Natural killer cell (primary cell): ENCODE data around the gene DDX25. TPM values are rescaled to one million over a fixed set of nuclear protein-coding genes. Genes with fewer than 3 reads are reported as not detected.

Source experiments
- ATAC-seq, 3 donors: fragments of 150-1000 bp in 2 of 3; fragments of 200-7000 bp in 1 of 3; cut with Tn5 transposase; 1 replicate in 1 of 3; 2 replicates in 2 of 3; pipeline ENCODE4 v1.10.0; 2021; ENCODE audit warnings: mild to moderate bottlenecking in 2 of 3, moderate library complexity in 2 of 3
- DNase-seq, 2 donors: peaks; one replicate each; pipeline versions ENCODE4 v3.0.0 to v3.0.0-alpha.2; 2013 to 2021; ENCODE audit warnings: mixed read lengths in 1 of 2
- H3K27ac ChIP-seq: one replicate; pipeline ENCODE4 v1.5.1; 2013; ENCODE audit warnings: mild to moderate bottlenecking, low read length
- H3K27me3 ChIP-seq: one replicate; pipeline ENCODE4 v1.6.1; 2013; ENCODE audit warnings: low read length; ENCODE audit not compliant: control insufficient read depth, insufficient read depth
- H3K36me3 ChIP-seq: one replicate; pipeline ENCODE4 v1.6.1; 2013; ENCODE audit warnings: low read length; ENCODE audit not compliant: control insufficient read depth, insufficient read depth
- H3K4me1 ChIP-seq: one replicate; pipeline ENCODE4 v1.6.1; 2013; ENCODE audit warnings: low read length; ENCODE audit not compliant: control insufficient read depth, insufficient read depth
- H3K4me3 ChIP-seq: one replicate; pipeline ENCODE4 v1.5.1; 2013; ENCODE audit warnings: low read length
- H3K9me3 ChIP-seq: one replicate; pipeline ENCODE4 v1.6.1; 2013; ENCODE audit warnings: low read length; ENCODE audit not compliant: control insufficient read depth, insufficient read depth
- H3K27ac Mint-ChIP-seq, 2 donors: one replicate each; pipeline ENCODE4 v1.8.0; 2022; ENCODE audit warnings: mild to moderate bottlenecking in 2 of 2, mixed read lengths in 2 of 2, moderate library complexity in 1 of 2
- H3K27me3 Mint-ChIP-seq, 2 donors: one replicate each; pipeline ENCODE4 v1.8.0; 2022; ENCODE audit warnings: low read depth in 2 of 2, mixed read lengths in 2 of 2
- H3K36me3 Mint-ChIP-seq: one replicate; pipeline ENCODE4 v1.8.0; 2022; ENCODE audit warnings: mixed read lengths
- H3K4me1 Mint-ChIP-seq, 2 donors: one replicate each; pipeline ENCODE4 v1.8.0; 2022; ENCODE audit warnings: mixed read lengths in 2 of 2
- H3K4me3 Mint-ChIP-seq: one replicate; pipeline ENCODE4 v1.8.0; 2022; ENCODE audit warnings: mild to moderate bottlenecking, moderate library complexity, mixed read lengths
- H3K9me3 Mint-ChIP-seq, 2 donors: one replicate each; pipeline ENCODE4 v1.8.0; 2022; ENCODE audit warnings: mixed read lengths in 2 of 2
- WGBS: methylation state at CpG from one replicate; pipeline ENCODE4 v1.1.7; 2013; ENCODE audit warnings: missing lambda C conversion rate; ENCODE audit not compliant: insufficient coverage; 5-methylcytosine and 5-hydroxymethylcytosine counted together
- intact Hi-C: fragments of 100-400 bp; cut with micrococcal nuclease; formaldehyde crosslinking; loops from one replicate; pipeline ENCODE4 v1.14.2; 2022
- total RNA-seq, 4 donors: library from RNA; stranded (reverse); fragments of 120-200 nt in 1 of 4; gene quantifications; one replicate each; pipeline versions ENCODE4 v1.2.3 to v1.2.4, GENCODE V29; 2013 to 2022
- TF ChIP-seq, protein P1 (sequence below): fragments of 200-600 bp; IDR thresholded peaks from one replicate; pipeline ENCODE4 v1.8.0; 2022; ENCODE audit warnings: antibody characterized with exemption

Gene DDX25
- total RNA-seq, 3 donors from 2014 or later (not counting 1 experiment from before 2014, with no cell fraction given): not detected

DNA sequence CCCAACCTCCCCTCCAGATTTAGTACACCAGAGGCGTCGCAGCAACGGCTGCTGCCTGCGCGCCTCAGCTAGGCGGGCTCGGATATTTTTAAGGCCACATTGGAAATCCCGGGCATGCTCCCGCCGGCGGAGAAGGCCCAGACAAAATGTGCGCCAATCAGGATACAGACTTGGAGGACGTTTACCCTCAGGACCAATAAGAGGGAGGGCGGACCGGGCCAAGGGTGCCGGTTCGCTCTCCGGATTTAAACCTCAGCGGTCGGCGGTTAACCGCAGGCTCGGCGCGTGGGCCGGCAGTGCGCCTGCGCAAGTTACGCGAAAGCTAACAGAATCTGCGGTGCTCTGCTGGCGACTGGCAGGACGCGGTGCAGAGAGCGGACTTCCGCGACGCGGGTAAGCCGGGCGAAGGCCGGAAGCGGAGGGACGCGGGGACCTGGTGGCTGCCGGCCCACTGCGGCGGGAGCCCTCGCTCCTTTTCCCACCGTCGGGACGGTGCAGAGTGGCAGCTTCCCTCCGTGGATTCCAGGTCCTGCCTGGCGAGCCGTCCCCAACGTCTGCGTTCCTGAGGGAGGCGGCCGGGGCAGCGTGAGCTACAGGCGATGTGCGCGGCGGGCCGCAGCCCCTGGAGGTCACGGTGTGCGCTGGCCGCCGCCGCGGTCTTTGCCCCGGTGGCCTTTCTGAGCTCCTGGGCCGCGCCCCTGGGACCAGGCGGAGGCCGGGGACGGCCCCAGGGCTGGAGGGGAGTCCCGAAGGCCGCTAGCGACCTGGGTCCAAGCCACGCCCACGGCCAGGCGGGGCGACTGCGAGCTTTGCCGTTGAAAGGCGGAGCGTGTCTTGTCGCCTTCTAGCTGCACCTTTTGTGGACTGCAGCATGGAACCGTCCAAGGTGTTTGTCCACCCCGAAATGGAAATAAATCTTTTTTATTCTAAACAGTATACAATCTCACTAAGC lies 16.7 kb upstream of the DDX25 start, which contains the start of gene HYLS1:
HYLS1 (plus strand) TSS at position 296 of the 952 bp plus-strand sequence. CDS start 11,701 bp downstream, outside the sequence.
- Mint-ChIP-seq H3K27ac (peak within 1 kb of the TSS; percentile 94 to 97), H3K4me3 (peak within 1 kb of the TSS; percentile 96), H3K36me3 (no peaks in the 10 kb centered on the region), H3K27me3 (peaks cover 0 to 4% of the 10 kb centered on the region in 2 donors), H3K9me3 (no peaks in the 10 kb centered on the region), H3K4me1 (peaks cover 17 to 22% of the 10 kb centered on the region in 2 donors)
- intact Hi-C loops: loop anchor here (2.0 to 5.0 kb wide), 5 partner anchors 15 to 935 kb away; partner anchors contain the start of genes CCDC15, CHEK1, FOXRED1 and PUS3
- DNase-seq: peak; percentile 98
- ATAC-seq: peak; percentile 75 to 91 (median 85)
- H3K36me3 ChIP-seq: peaks cover 11% of the 10 kb centered on the region
- peak within 1 kb of the TSS; percentile 95 for H3K27ac ChIP-seq
- H3K9me3 ChIP-seq: no peaks in the 10 kb centered on the region
- H3K4me1 ChIP-seq: peaks cover 15% of the 10 kb centered on the region
- TF ChIP-seq, protein P1, sequence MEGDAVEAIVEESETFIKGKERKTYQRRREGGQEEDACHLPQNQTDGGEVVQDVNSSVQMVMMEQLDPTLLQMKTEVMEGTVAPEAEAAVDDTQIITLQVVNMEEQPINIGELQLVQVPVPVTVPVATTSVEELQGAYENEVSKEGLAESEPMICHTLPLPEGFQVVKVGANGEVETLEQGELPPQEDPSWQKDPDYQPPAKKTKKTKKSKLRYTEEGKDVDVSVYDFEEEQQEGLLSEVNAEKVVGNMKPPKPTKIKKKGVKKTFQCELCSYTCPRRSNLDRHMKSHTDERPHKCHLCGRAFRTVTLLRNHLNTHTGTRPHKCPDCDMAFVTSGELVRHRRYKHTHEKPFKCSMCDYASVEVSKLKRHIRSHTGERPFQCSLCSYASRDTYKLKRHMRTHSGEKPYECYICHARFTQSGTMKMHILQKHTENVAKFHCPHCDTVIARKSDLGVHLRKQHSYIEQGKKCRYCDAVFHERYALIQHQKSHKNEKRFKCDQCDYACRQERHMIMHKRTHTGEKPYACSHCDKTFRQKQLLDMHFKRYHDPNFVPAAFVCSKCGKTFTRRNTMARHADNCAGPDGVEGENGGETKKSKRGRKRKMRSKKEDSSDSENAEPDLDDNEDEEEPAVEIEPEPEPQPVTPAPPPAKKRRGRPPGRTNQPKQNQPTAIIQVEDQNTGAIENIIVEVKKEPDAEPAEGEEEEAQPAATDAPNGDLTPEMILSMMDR: no peak
- WGBS: under 1% methylated on average over 90 of the region's 91 CpGs
- no peaks in the 10 kb centered on the region for H3K27me3 ChIP-seq
- H3K4me3 ChIP-seq: peak within 1 kb of the TSS; percentile 90

DNA sequence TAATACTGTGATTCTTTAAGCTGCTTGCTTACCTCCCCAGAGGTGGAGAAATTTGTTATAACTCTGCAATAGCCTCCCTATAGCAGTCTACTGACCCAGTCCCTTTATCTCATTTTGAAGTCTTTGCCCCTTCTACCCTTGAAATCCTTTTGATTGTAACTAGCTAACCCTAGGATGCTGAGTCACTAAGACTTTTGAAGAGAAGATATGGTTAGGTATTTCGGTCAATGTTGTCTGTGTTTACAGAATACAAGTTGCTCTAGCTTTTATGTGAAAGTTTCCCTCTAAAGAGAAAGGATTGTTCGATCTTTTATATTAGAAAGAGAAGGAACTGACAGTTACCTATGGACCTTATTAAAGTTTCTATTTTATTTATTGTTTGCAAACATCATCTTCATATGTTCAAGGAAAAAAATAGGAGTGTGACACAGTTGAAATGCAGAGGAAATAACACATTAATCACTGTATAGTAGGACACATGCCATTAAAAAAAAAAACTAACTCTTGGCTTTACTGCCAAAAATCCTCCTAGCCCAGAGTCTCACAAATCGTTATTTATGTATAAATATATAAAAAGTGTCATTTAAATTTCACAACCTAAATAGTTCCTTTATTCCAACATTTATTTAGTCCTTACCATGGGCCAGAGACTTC lies 13.7 kb upstream of the DDX25 start:
- Histone ChIP-seq H3K27me3 (no peaks in the 10 kb centered on the region), H3K27ac (no peak overlapping the region), H3K4me1 (peaks cover 15% of the 10 kb centered on the region), H3K36me3 (peaks cover 37% of the 10 kb centered on the region), H3K9me3 (no peaks in the 10 kb centered on the region), H3K4me3 (no peak overlapping the region)
- no peaks in the 10 kb centered on the region for H3K36me3 Mint-ChIP-seq
- H3K27ac Mint-ChIP-seq: no peak overlapping the region
- H3K9me3 Mint-ChIP-seq: no peaks in the 10 kb centered on the region
- H3K4me1 Mint-ChIP-seq: peaks cover 22 to 26% of the 10 kb centered on the region in 2 donors
- intact Hi-C loops: no loop called here
- peaks cover 0 to 4% of the 10 kb centered on the region in 2 donors for H3K27me3 Mint-ChIP-seq
- peak overlapping the region; percentile 45 for H3K4me3 Mint-ChIP-seq
- TF ChIP-seq, protein P1: no peak
- ATAC-seq (no peak), DNase-seq (no peak)
- 71% methylated on average over 1 of the region's 3 CpGs for WGBS

DNA sequence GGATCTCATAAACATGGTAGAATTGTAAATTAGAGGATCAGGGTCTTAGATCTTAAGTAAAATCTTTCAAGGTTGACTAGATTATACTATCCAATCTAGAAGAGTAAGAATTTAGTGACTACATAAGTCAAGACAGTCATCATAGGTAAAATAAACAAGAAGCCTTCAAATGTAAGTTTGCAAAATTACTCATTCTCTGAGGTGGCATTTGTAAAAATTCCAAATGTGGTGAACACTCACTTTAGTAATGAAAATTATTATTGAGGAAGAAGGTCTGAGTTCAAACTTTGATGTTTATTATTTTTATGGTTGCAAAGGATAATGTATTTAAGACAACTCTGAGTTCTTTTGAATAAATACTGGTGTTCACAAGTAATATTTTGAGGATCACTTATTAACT lies 12.2 kb upstream of the DDX25 start:
- peaks cover 37% of the 10 kb centered on the region for H3K36me3 ChIP-seq
- Mint-ChIP-seq H3K4me3 (no peak overlapping the region), H3K4me1 (peaks cover 17 to 21% of the 10 kb centered on the region in 2 donors), H3K36me3 (no peaks in the 10 kb centered on the region), H3K27me3 (peaks cover 0 to 4% of the 10 kb centered on the region in 2 donors), H3K9me3 (no peaks in the 10 kb centered on the region), H3K27ac (no peak overlapping the region)
- H3K27me3 ChIP-seq: no peaks in the 10 kb centered on the region
- H3K27ac ChIP-seq: no peak overlapping the region
- ATAC-seq (no peak), DNase-seq (no peak)
- H3K9me3 ChIP-seq: no peaks in the 10 kb centered on the region
- intact Hi-C loops: no loop called here
- TF ChIP-seq, protein P1: no peak
- H3K4me3 ChIP-seq: no peak overlapping the region
- H3K4me1 ChIP-seq: peaks cover 9% of the 10 kb centered on the region
